Rectal smooth muscle tissue (tissue), 1 donor: ENCODE measurements around the gene MYL12A.

Experiments used
- H3K27ac ChIP-seq: one replicate; pipeline ENCODE4 v1.7.0; 2013; ENCODE audit warnings: low read depth, low read length, inconsistent platforms
- H3K27me3 ChIP-seq: one replicate; pipeline ENCODE4 v1.7.0; 2013; ENCODE audit warnings: low read length; ENCODE audit not compliant: control insufficient read depth, insufficient read depth
- H3K36me3 ChIP-seq: one replicate; pipeline ENCODE4 v1.7.0; 2013; ENCODE audit warnings: low read length; ENCODE audit not compliant: control insufficient read depth, insufficient read depth
- H3K4me1 ChIP-seq: one replicate; pipeline ENCODE4 v1.7.0; 2013; ENCODE audit warnings: low read length; ENCODE audit not compliant: control insufficient read depth, insufficient read depth
- H3K4me3 ChIP-seq: one replicate; pipeline ENCODE4 v1.7.0; 2013; ENCODE audit warnings: low read length
- H3K9ac ChIP-seq: one replicate; pipeline ENCODE4 v1.7.0; 2013; ENCODE audit warnings: low read length

The MYL12A gene

GRCh38 chr18:3251249-3251962, 3.8 kb downstream of the MYL12A start:
- peak overlapping the region; percentile 17 for H3K27ac ChIP-seq
- H3K36me3 ChIP-seq: peaks cover 17% of the 10 kb centered on the region
- H3K4me3 ChIP-seq: no peak overlapping the region
- no peak overlapping the region for H3K9ac ChIP-seq
- peaks cover 15% of the 10 kb centered on the region for H3K4me1 ChIP-seq
- no peaks in the 10 kb centered on the region for H3K27me3 ChIP-seq

DNA sequence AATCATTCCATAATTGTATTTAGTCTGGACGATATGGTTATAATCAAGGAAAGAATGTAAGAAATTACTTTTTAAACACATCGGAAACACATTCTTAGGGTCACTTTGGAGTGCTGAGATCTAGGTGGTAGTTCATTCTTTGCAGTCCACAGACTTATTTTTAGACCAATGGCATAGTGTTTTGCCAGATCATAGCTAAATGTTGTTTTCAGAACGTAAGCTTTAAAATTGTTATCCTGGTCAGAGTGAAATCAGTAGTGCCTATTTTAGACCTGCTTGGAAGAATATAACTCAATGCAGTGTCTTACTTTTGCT, 4.3 kb downstream of the MYL12A start:
- peak overlapping the region; percentile 17 for H3K27ac ChIP-seq
- H3K4me3 ChIP-seq: peak overlapping the region; percentile 6
- no peak overlapping the region for H3K9ac ChIP-seq
- peaks cover 18% of the 10 kb centered on the region for H3K4me1 ChIP-seq
- no peaks in the 10 kb centered on the region for H3K27me3 ChIP-seq
- H3K36me3 ChIP-seq: peaks cover 17% of the 10 kb centered on the region

DNA sequence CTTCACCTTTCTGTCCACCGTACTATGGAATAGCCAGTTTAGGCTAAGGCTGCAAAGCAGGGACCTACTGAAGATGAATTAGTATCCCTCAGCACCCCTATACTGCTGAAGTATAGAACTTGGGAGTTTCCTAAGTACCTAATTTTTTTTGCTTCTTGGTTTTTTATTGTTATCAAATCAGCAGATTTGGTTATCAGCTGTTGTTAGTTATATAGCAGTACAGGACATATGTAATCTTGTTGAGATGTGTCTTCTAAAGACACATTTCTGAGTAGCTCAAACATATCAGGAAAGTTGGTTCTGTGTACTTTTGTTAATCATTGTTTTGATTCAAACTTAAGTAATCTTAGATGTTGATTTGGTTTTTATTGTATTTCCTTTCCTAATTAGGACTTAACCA, 5.2 kb downstream of the MYL12A start:
- Histone ChIP-seq H3K4me3 (no peak overlapping the region), H3K9ac (no peak overlapping the region), H3K27ac (no peak overlapping the region), H3K27me3 (no peaks in the 10 kb centered on the region), H3K4me1 (peaks cover 26% of the 10 kb centered on the region), H3K36me3 (peaks cover 17% of the 10 kb centered on the region)

- peaks cover 20% of the 10 kb centered on the region for H3K4me1 ChIP-seq
- peaks cover 23% of the 10 kb centered on the region for H3K36me3 ChIP-seq
Observed at GRCh38 chr18:3254725-3255124, 7.1 kb downstream of the MYL12A start.

GRCh38 chr18:3255611-3256165, 8.1 kb downstream of the MYL12A start:
- Histone ChIP-seq H3K4me3 (no peak overlapping the region), H3K36me3 (peaks cover 23% of the 10 kb centered on the region), H3K4me1 (peaks cover 17% of the 10 kb centered on the region), H3K9ac (no peak overlapping the region), H3K27ac (no peak overlapping the region), H3K27me3 (no peaks in the 10 kb centered on the region)

More at GRCh38 chr18:3254725-3255124, 7.1 kb downstream of the MYL12A start:
- H3K9ac ChIP-seq: no peak overlapping the region
- no peak overlapping the region for H3K4me3 ChIP-seq
- H3K27ac ChIP-seq: no peak overlapping the region
- no peaks in the 10 kb centered on the region for H3K27me3 ChIP-seq

DNA sequence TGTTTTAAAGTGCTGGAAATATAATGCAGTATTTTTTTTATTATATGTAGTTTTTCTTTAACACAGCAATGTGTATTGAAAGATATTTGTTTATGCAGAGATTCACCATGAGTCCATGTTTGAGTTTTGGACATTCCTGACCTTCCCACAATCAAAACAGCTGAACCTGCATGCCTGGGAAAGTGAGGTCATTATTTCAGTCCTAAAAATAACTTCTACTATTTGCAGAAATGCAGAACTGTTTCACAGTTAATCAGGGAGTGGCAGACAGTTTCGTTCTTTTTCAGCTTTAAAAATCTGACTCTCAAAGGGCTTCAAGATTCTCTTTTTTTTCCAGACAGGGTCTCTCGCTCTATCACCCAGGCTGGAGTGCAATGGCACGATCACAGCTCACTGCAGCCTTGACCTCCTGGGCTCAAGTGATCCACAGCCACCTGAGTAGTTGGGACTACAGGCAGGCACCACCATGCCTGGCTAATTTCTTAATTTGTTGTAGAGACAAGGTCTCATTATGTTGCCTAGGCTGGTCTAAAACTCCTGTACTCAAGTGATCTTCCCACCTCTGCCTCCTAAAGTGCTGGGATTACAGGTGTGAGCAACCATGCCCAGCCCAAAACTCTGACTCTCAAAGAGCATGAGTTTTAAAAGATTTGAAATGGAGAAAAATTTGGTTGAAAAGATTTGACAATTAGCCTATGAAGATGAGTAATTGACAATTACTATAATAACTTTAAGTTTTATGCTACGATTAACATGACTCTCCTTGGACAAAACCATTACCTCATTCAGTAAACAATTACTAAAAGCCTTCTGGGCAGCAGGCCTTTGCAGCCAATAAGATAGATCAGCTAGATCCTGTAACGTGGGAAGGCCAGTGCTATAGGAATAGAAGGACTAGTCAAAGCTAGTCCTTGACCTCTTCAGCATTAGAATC, 9.4 kb downstream of the MYL12A start:
- Histone ChIP-seq H3K36me3 (peaks cover 23% of the 10 kb centered on the region), H3K4me3 (no peak overlapping the region), H3K4me1 (peaks cover 17% of the 10 kb centered on the region), H3K27me3 (no peaks in the 10 kb centered on the region), H3K27ac (peak overlapping the region; percentile 70), H3K9ac (no peak overlapping the region)

DNA sequence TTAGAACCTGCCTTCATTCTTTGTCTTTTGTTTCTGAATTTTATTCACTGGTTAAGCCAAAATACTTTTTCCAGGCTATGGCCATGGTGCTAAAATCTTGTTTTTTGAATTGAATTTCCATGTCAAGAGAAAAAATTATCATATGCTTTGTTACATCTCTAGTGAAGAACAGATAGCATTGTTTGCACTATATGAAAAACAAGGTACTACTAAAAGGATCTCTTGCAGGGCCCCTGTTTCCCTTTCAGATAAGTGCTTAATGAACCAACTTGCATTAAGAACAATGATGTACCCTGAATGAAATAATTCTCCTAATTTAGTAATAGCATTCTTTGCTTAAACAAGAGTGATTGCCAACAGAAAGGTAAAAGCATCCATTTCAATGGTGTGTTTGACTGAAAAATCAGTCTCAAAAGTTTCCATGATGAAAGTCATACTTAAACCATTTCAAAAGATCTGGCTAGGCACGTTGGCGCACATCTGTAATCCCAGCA, 10.1 kb downstream of the MYL12A start:
- Histone ChIP-seq H3K27ac (peak overlapping the region; percentile 70), H3K4me3 (no peak overlapping the region), H3K36me3 (peaks cover 23% of the 10 kb centered on the region), H3K27me3 (no peaks in the 10 kb centered on the region), H3K9ac (no peak overlapping the region), H3K4me1 (peaks cover 15% of the 10 kb centered on the region)

DNA sequence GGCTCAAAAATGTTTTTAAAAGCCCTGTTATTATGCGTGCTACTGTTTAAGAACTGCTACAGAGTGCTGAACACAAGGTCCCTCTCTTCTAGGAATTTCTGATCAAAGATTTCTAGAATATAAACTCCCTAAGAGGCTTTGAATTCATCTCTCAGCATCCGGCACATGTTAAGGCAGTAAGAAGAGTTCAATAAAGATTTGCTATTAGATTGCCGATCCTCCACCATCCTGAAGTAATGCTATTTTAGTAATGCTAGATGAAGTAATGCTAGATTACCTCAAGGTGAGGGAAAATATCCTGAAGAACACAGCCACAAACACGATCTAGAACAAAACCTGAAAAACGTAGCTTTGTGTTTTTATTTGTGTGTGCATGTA, 13.4 kb downstream of the MYL12A start:
- Histone ChIP-seq H3K4me3 (peak overlapping the region; percentile 94), H3K4me1 (peaks cover 33% of the 10 kb centered on the region), H3K36me3 (peaks cover 10% of the 10 kb centered on the region), H3K27me3 (no peaks in the 10 kb centered on the region), H3K9ac (no peak overlapping the region), H3K27ac (peak overlapping the region; percentile 95)

GRCh38 chr18:3261373-3262233, 14.0 kb downstream of the MYL12A start, which contains the start of gene MYL12B:
TSS of gene MYL12B (plus strand) at chr18:3262133. CDS start at chr18:3272899, 10,766 bp downstream.
- Histone ChIP-seq H3K27ac (peak within 1 kb of the TSS; percentile 95), H3K4me1 (peaks cover 31% of the 10 kb centered on the region), H3K27me3 (no peaks in the 10 kb centered on the region)

DNA sequence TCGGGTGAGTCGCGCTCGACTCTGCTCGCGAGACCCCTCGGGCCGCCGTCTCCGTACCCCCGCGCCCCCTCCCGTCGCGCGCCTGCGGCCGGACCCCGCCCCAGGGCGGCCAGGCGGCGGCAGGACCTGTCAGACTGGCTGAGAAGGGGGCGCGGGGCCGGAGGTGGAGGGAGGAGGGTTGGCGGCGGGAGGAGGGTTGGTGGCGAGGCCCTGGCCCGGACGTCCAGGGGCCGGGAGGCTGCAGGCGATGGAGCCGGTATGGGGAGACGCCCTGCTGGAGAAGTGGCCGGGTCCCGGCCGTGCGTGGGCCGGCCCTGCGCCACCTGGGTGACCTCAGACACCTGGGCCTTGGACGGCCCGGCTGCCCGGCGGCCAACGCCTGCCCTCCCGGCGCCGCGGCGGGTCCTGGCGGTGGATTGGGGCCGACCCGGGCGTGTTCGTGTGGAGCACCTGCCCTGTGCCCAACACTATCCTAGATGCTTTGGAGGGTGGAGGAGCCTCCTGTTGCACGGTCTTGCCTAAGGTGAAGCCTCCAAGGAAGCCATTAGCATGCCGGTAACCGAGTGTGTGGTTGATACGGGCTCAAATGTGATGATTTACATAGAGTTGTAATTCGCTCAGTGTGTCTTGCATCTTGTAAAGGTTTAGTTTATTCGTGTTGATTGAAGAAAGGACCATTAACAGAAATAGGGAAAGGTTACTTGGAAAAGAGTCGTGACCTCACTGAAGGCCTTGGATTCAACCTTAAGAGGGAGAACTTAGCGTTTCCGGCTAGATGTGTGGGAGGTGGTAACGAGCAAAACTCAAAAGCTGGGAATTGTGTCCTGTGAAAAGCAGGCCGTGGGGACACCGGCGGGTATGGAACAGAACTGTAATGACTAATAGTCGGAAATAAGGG, 14.9 kb downstream of the MYL12A start:
- H3K4me3 ChIP-seq: peak overlapping the region; percentile 94
- peaks cover 22% of the 10 kb centered on the region for H3K4me1 ChIP-seq
- H3K27ac ChIP-seq: peak overlapping the region; percentile 95
- H3K27me3 ChIP-seq: no peaks in the 10 kb centered on the region
- peak overlapping the region; percentile 84 for H3K9ac ChIP-seq
- H3K36me3 ChIP-seq: peaks cover 7% of the 10 kb centered on the region

More at GRCh38 chr18:3261373-3262233, 14.0 kb downstream of the MYL12A start, which contains the start of gene MYL12B:
- Histone ChIP-seq H3K9ac (peak within 1 kb of the TSS; percentile 84), H3K36me3 (peaks cover 7% of the 10 kb centered on the region), H3K4me3 (peak within 1 kb of the TSS; percentile 94)

GRCh38 chr18:3263132-3263700, 15.6 kb downstream of the MYL12A start:
- Histone ChIP-seq H3K27ac (no peak overlapping the region), H3K36me3 (peaks cover 4% of the 10 kb centered on the region), H3K4me3 (peak overlapping the region; percentile 94), H3K4me1 (peaks cover 23% of the 10 kb centered on the region), H3K9ac (peak overlapping the region; percentile 10), H3K27me3 (no peaks in the 10 kb centered on the region)
